ENCODE measurements around the gene TRIM44. TPM values are rescaled to one million over a fixed set of nuclear protein-coding genes. Genes with fewer than 3 reads are reported as not detected.
"Not testable (repeated sequence)": the region's sequence is repeated elsewhere in the genome, so short reads cannot be mapped to it uniquely, and the experiment has no call there.

Gene TRIM44
- total RNA-seq, 1 experiment from 2014 or later: 16.9 TPM

- H3K27me3 ChIP-seq (ENCODE audit: control insufficient read depth, insufficient read depth, low read length); H3K4me3 ChIP-seq (ENCODE audit: insufficient read depth, low read depth, low read length); DNase-seq; H3K36me3 ChIP-seq (replicated peaks; ENCODE audit: control insufficient read depth, insufficient read depth, low read length): not testable (repeated sequence)
These were observed 97.4 kb downstream of the TRIM44 start for GRCh38 chr11:35759951-35760350.

- no peak for DNase-seq
- H3K4me3 ChIP-seq (ENCODE audit: insufficient read depth, low read depth, low read length): no peak overlapping the region
- H3K27me3 ChIP-seq (ENCODE audit: control insufficient read depth, insufficient read depth, low read length): no peaks in the 10 kb centered on the region
- no peaks in the 10 kb centered on the region for H3K36me3 ChIP-seq (replicated peaks; ENCODE audit: control insufficient read depth, insufficient read depth, low read length)
These were observed 99.3 kb downstream of the TRIM44 start for GRCh38 chr11:35761899-35762298.

- DNase-seq: no peak
- Histone ChIP-seq H3K27me3 (ENCODE audit: control insufficient read depth, insufficient read depth, low read length) (no peaks in the 10 kb centered on the region), H3K4me3 (ENCODE audit: insufficient read depth, low read depth, low read length) (no peak overlapping the region), H3K36me3 (replicated peaks; ENCODE audit: control insufficient read depth, insufficient read depth, low read length) (no peaks in the 10 kb centered on the region)
These were observed 100.7 kb downstream of the TRIM44 start for GRCh38 chr11:35763301-35763700.

DNA sequence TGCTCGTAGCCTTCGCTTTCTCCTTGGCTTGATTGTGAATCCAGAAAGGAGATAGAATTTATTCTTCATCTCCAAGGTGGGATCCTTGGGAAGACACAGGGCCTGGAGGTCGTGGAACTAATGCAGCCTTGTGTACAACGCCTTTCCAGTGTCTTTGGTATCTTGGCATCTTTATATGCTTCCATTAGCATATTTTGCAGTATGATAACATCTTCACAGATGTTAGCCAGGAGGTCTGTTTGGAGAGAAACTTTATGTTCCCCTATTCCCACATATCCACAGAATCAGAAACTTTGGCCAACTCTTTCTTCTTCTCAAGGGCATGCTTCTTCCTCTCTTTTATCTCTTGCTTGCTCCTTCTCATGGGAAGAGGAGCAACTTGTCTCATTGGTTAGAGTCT lies 101.2 kb downstream of the TRIM44 start:
- Histone ChIP-seq H3K27me3 (ENCODE audit: control insufficient read depth, insufficient read depth, low read length) (no peaks in the 10 kb centered on the region), H3K4me3 (ENCODE audit: insufficient read depth, low read depth, low read length) (no peak overlapping the region), H3K36me3 (replicated peaks; ENCODE audit: control insufficient read depth, insufficient read depth, low read length) (no peaks in the 10 kb centered on the region)
- DNase-seq: no peak

GRCh38 chr11:35764417-35764816 lies 101.8 kb downstream of the TRIM44 start:
- Histone ChIP-seq H3K36me3 (replicated peaks; ENCODE audit: control insufficient read depth, insufficient read depth, low read length) (no peaks in the 10 kb centered on the region), H3K27me3 (ENCODE audit: control insufficient read depth, insufficient read depth, low read length) (no peaks in the 10 kb centered on the region), H3K4me3 (ENCODE audit: insufficient read depth, low read depth, low read length) (no peak overlapping the region)
- no peak for DNase-seq

DNA sequence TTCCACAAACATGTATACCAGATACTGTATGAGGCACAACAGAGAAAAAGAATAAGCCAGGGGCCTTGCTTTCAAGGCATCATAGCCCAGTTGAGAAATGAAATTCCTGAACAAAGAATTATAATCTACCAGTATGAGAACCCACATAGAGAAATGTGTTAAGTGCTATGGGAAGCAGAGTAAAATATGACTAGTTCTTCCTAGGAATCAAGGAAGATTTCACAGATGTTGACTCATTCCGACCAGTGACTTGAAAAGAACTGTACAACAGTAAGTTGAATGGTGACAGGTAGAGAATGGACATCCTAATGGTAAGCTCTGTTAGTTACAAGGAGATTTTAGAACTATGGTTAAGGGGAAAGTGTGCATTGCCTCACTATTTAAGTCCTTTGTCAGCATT lies 102.6 kb downstream of the TRIM44 start:
- H3K36me3 ChIP-seq (replicated peaks; ENCODE audit: control insufficient read depth, insufficient read depth, low read length): no peaks in the 10 kb centered on the region
- no peak for DNase-seq
- no peaks in the 10 kb centered on the region for H3K27me3 ChIP-seq (ENCODE audit: control insufficient read depth, insufficient read depth, low read length)
- H3K4me3 ChIP-seq (ENCODE audit: insufficient read depth, low read depth, low read length): no peak overlapping the region

- DNase-seq: no peak
- Histone ChIP-seq H3K27me3 (ENCODE audit: control insufficient read depth, insufficient read depth, low read length) (no peaks in the 10 kb centered on the region), H3K4me3 (ENCODE audit: insufficient read depth, low read depth, low read length) (no peak overlapping the region), H3K36me3 (replicated peaks; ENCODE audit: control insufficient read depth, insufficient read depth, low read length) (no peaks in the 10 kb centered on the region)
These were observed 104.1 kb downstream of the TRIM44 start for GRCh38 chr11:35766651-35767050.

GRCh38 chr11:35770425-35770824 lies 107.8 kb downstream of the TRIM44 start:
- DNase-seq: not testable (repeated sequence)

DNA sequence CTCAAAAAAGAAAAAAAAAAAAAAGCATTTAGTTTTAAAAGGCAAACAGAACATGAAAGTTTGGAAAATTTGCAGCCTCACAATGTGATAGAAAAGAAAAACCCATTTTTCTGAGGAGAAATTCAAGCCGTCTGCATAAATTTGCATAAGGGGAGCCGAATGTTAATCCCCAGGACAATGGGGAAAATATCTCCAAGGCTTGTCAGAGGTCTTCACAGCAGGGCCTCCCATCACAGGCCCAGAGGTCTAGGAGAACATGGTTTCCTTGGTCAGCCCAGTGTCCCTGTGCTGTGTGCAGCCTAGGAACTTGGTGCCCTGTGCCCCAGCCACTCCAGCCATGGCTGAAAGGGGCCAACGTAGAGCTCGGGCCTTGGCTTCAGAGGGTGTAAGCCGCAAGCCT lies 109.1 kb downstream of the TRIM44 start:
- no peak for DNase-seq
- Histone ChIP-seq H3K36me3 (replicated peaks; ENCODE audit: control insufficient read depth, insufficient read depth, low read length) (no peaks in the 10 kb centered on the region), H3K27me3 (ENCODE audit: control insufficient read depth, insufficient read depth, low read length) (no peaks in the 10 kb centered on the region)

More at GRCh38 chr11:35770425-35770824, 107.8 kb downstream of the TRIM44 start:
- H3K36me3 ChIP-seq (replicated peaks; ENCODE audit: control insufficient read depth, insufficient read depth, low read length); H3K4me3 ChIP-seq (ENCODE audit: insufficient read depth, low read depth, low read length); H3K27me3 ChIP-seq (ENCODE audit: control insufficient read depth, insufficient read depth, low read length): not testable (repeated sequence)

GRCh38 chr11:35777241-35777640 lies 114.7 kb downstream of the TRIM44 start:
- H3K27me3 ChIP-seq (ENCODE audit: control insufficient read depth, insufficient read depth, low read length); H3K4me3 ChIP-seq (ENCODE audit: insufficient read depth, low read depth, low read length); H3K36me3 ChIP-seq (replicated peaks; ENCODE audit: control insufficient read depth, insufficient read depth, low read length); DNase-seq: not testable (repeated sequence)

More for the DNA sequence above, 109.1 kb downstream of the TRIM44 start:
- no peak overlapping the region for H3K4me3 ChIP-seq (ENCODE audit: insufficient read depth, low read depth, low read length)

GRCh38 chr11:35778943-35779342 lies 116.4 kb downstream of the TRIM44 start:
- not testable (repeated sequence) for H3K36me3 ChIP-seq (replicated peaks; ENCODE audit: control insufficient read depth, insufficient read depth, low read length); H3K4me3 ChIP-seq (ENCODE audit: insufficient read depth, low read depth, low read length); H3K27me3 ChIP-seq (ENCODE audit: control insufficient read depth, insufficient read depth, low read length); DNase-seq

DNA sequence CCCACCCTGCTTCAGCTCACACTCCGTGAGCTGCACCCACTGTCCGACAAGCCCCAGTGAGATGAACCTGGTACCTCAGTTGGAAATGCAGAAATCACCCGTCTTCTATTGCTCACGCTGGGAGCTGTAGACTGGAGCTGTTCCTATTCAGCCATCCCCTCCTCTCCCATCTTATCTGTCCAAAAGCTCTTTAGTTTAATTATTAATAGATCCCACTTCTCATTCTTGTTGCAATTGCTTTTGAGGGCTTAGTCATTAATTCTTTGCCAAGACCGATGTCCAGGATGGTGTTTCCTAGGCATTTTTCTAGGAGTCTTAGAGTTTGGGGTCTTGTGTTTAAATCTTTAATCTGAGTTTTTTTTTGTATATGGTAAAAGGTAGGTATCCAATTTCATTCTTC lies 116.8 kb downstream of the TRIM44 start:
- no peaks in the 10 kb centered on the region for H3K36me3 ChIP-seq (replicated peaks; ENCODE audit: control insufficient read depth, insufficient read depth, low read length)
- no peaks in the 10 kb centered on the region for H3K27me3 ChIP-seq (ENCODE audit: control insufficient read depth, insufficient read depth, low read length)
- no peak for DNase-seq
- H3K4me3 ChIP-seq (ENCODE audit: insufficient read depth, low read depth, low read length): no peak overlapping the region

DNA sequence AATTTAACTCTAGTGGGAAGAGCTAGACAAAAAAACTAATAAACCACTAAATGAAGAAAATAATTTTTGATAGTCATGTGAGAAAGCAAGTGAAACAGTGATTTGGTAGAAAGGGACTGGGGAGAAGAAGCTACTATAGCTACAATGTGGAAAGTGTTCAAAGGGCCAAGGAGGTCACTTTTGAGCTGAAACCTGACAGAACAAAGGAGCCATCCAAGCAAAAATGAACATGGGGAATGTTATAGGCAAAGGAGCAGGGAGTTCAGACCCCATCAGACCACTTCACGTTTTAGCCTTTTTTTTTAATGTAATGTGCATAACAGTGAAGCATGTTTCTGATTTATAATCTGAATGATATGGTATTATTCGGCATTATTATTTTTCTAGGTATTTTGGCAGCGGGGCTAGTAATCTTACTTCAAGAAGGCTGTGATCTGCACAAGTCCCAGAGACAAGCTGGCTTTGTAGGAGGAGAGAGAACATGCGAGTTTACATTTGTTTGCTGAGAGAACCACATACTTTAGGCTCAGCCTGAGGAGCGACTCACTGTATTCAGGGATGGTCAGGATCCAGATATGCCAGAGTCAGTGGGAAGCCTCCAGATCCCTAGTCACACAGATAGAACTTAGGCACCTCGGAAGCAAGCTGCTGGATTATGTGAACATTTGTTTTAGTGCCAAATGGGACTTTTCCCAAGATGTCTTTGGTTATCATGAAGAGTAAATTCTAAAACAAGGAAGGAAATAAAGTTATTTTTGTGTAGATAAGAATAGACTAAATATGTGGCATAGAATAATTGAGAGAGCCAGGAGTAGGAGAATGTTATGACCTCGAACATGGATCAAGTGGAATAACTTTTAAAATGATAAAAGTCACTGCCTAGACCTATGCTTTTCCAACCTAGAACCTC lies 118.6 kb downstream of the TRIM44 start:
- peak; percentile 10 for DNase-seq
- Histone ChIP-seq H3K36me3 (replicated peaks; ENCODE audit: control insufficient read depth, insufficient read depth, low read length) (no peaks in the 10 kb centered on the region), H3K27me3 (ENCODE audit: control insufficient read depth, insufficient read depth, low read length) (no peaks in the 10 kb centered on the region), H3K4me3 (ENCODE audit: insufficient read depth, low read depth, low read length) (no peak overlapping the region)

DNA sequence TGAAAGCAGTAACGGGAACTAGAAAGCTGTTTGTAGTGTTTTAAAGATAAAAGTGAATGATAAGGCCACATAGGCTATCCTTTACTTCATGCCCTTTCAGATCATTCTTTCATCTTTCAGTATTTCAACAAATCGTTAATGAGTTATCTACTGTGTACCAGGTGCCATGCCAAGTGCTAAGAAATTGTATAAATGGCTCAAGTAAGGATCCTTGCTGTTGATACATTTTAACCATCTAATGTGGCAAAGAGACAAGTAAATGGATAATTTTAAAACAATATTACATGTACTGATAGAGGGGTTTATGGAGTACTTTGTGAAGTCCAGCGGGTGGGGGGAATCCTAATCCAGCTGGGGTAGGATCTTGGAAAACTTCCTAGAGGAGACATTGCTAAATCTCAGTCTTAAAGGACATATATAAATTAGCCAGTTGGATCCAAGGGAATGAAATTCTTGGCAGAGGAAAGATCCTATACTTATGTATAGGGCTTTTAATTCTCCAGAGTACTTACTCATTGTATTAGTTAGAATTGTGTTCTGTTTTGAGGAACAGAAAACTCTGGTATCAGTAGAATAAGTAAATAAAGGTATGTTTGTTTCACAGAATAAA lies 119.4 kb downstream of the TRIM44 start:
- Histone ChIP-seq H3K4me3 (ENCODE audit: insufficient read depth, low read depth, low read length) (no peak overlapping the region), H3K36me3 (replicated peaks; ENCODE audit: control insufficient read depth, insufficient read depth, low read length) (no peaks in the 10 kb centered on the region), H3K27me3 (ENCODE audit: control insufficient read depth, insufficient read depth, low read length) (no peaks in the 10 kb centered on the region)
- no peak for DNase-seq

- Histone ChIP-seq H3K4me3 (ENCODE audit: insufficient read depth, low read depth, low read length) (no peak overlapping the region), H3K27me3 (ENCODE audit: control insufficient read depth, insufficient read depth, low read length) (no peaks in the 10 kb centered on the region), H3K36me3 (replicated peaks; ENCODE audit: control insufficient read depth, insufficient read depth, low read length) (no peaks in the 10 kb centered on the region)
- no peak for DNase-seq
These were observed 121.2 kb downstream of the TRIM44 start for GRCh38 chr11:35783809-35784208.
